Heart left ventricle (tissue), 13 donors: Measurements from ENCODE around the gene STXBP3.

Experiments used
- CTCF ChIP-seq, 12 donors: fragments of 200-600 bp; sonication (generic) in 4 of 12; IDR thresholded peaks; one replicate each; pipeline versions ENCODE4 v1.5.0 to v1.8.0; 2018 to 2022; ENCODE audit warnings: antibody characterized with exemption in 12 of 12, mild to moderate bottlenecking in 5 of 12
- POLR2A ChIP-seq, 2 donors: fragments of 450-650 bp; IDR thresholded peaks; one replicate each; pipeline ENCODE4 v1.6.1; 2017; ENCODE audit warnings: antibody characterized with exemption in 2 of 2, mild to moderate bottlenecking in 2 of 2, moderate library complexity in 2 of 2
- donor health status: ischemic (EF 13 %, LVEDD 7.1; RV severe dilation, severe dysfunction).
- donor health status: DM: no; HTN: yes; CAD: no.
- donor health status: DM: no; HTN: no; CAD: no.
- donor health status: ischemic (EF 25% LVEDD 6.9; RV normal size, moderate dysfunction).
- donor health status: ischemic (EF 25% LVEDD 5.7; RV mildly dilated, moderate dysfunction).
- donor health status: ischemic (EF 35%, LVEDD 5.7; RV mildly dilated, moderate dysfunction).
- donor health status: nonischemic (EF 11% LVEDD 7.7; RV severe dilation, severe dysfunction).
- donor health status: DM: yes; HTN: yes; CAD: no.
- donor health status: PGD.
- donor health status: ischemic (EF 29% LVEDD 5.4; RV normal size, mild dysfunction).
- donor health status: nonischemic (EF 23%, LVEDD 6.1; RV moderate dilation, normal function).

- TF ChIP-seq CTCF (IDR thresholded peaks at IDR 0.05) (no peak), POLR2A (IDR thresholded peaks at IDR 0.05) (no peak)
Measured at GRCh38 chr1:108777839-108778238, 31.4 kb downstream of the STXBP3 start.
